ENCODE results near the gene PTPN4.

DNA sequence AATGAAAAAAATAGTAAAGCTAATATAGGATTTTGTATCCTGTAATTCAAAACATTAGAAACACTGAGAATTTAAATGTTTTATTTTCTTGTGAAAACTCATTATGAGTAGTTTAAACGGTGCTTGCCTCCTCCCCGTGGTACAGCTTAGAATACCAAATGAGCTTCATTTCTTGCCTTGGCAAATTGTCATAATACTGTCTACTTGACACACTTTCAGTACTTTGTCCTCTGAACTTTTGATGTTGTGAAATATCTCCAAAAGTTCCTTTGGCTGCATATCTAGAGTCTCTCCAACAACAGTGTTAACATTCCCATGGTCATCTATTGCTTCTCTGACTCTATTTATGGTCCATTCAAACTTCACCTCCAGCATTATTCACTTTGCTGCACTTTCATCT, 191.2 kb downstream of the PTPN4 start:
- TF ChIP-seq REST (IDR thresholded peaks at IDR 0.05; ENCODE audit: low read depth) (no peak), YY1 (IDR thresholded peaks at IDR 0.05; ENCODE audit: low read depth) (no peak), USF1 (IDR thresholded peaks at IDR 0.05) (no peak), TAF1 (IDR thresholded peaks at IDR 0.05; ENCODE audit: low read depth) (no peak), NFIC (IDR thresholded peaks at IDR 0.05) (no peak), EGR1 (IDR thresholded peaks at IDR 0.05) (no peak), CREB1 (IDR thresholded peaks at IDR 0.05; ENCODE audit: low read depth) (no peak), MAX (IDR thresholded peaks at IDR 0.05) (no peak), CEBPB (IDR thresholded peaks at IDR 0.05) (no peak), FOXM1 (IDR thresholded peaks at IDR 0.05; ENCODE audit: borderline replicate concordance, low read depth) (no peak)
